Adrenal gland (tissue), 12 donors: Measurements from ENCODE around the gene FAM200C. TPM values are rescaled to one million over a fixed set of nuclear protein-coding genes. Genes with fewer than 3 reads are reported as not detected.

Experiments used
- DNase-seq, 7 donors: peaks; one replicate each; pipeline ENCODE4 v3.0.0-alpha.2; 2019 to 2020
- H3K27ac ChIP-seq, 5 donors: fragments of 200-600 bp; sonication (generic) in 4 of 5; 1 replicate in 3 of 5; 2 replicates in 2 of 5; pipeline versions ENCODE4 v1.5.1 to v1.8.0; 2016 to 2020; ENCODE audit warnings: mild to moderate bottlenecking in 1 of 5
- H3K27me3 ChIP-seq: fragments of 200-600 bp; 2 replicates; pipeline ENCODE4 v1.8.0; 2021
- H3K36me3 ChIP-seq, 2 donors: fragments of 200-600 bp; replicated peaks in 1 of 2; 1 replicate in 1 of 2; 2 replicates in 1 of 2; pipeline versions ENCODE4 v1.5.1 to v1.8.0; 2018 to 2022
- H3K4me1 ChIP-seq, 2 donors: fragments of 200-600 bp; replicated peaks in 1 of 2; 1 replicate in 1 of 2; 2 replicates in 1 of 2; pipeline versions ENCODE4 v1.5.1 to v1.8.0; 2018 to 2021
- H3K4me3 ChIP-seq, 4 donors: fragments of 200-600 bp; sonication (generic) in 3 of 4; one replicate each; pipeline ENCODE4 v1.5.1; 2016 to 2018
- H3K9me3 ChIP-seq, 3 donors: fragments of 200-600 bp; sonication (generic) in 1 of 3; replicated peaks in 1 of 3; 1 replicate in 2 of 3; 2 replicates in 1 of 3; pipeline versions ENCODE4 v1.5.1 to v1.8.0; 2016 to 2021
- CTCF ChIP-seq, 6 experiments: fragments of 450-650 bp in 4 of 6; fragments of 200-600 bp in 2 of 6; sonication (generic) in 1 of 6; IDR thresholded peaks; 1 replicate in 5 of 6; 2 replicates in 1 of 6; pipeline versions ENCODE4 v1.5.1 to v1.8.0; 2016 to 2021; ENCODE audit warnings: antibody characterized with exemption in 6 of 6, mild to moderate bottlenecking in 2 of 6, moderate library complexity in 1 of 6
- POLR2A ChIP-seq, 2 donors: fragments of 450-650 bp; IDR thresholded peaks; one replicate each; pipeline ENCODE4 v1.6.1; 2017; ENCODE audit warnings: antibody characterized with exemption in 2 of 2, mild to moderate bottlenecking in 2 of 2, moderate library complexity in 1 of 2
- WGBS, 4 donors: extraction: QIAGEN DNeasy Blood & Tissue Kit in 2 of 4; methylation state at CpG; one replicate each; pipeline versions ENCODE4 v1.1.5 to v1.1.7; 2013 to 2017; 5-methylcytosine and 5-hydroxymethylcytosine counted together
- intact Hi-C, 2 donors: fragments of 100-400 bp; cut with DNase I; formaldehyde crosslinking; loops; one replicate each; pipeline versions ENCODE4 v1.14.1 to v1.15.0; 2022 to 2023
- polyA plus RNA-seq, 3 donors: library from polyadenylated mRNA; stranded (reverse); fragments of 200-250 nt in 2 of 3; fragments of 350-450 nt in 1 of 3; fragmentation: Illumina TruSeq in 1 of 3; extraction: RNeasy Lipid Tissue Mini Kit (QIAGEN cat#74804) in 1 of 3; gene quantifications; one replicate each; pipeline ENCODE4 v1.2.3, GENCODE V29; 2013 to 2014
- total RNA-seq, 9 donors: library from RNA; depleted of rRNA in 4 of 9; stranded (reverse); fragments of >200 nt in 4 of 9; fragments of 120-200 nt in 1 of 9; fragmentation: NEBNext Ultra II Directional in 1 of 9; extraction: Animal tissue kit (Norgen Biotek cat#: 25700) in 1 of 9; gene quantifications; one replicate each; pipeline versions ENCODE4 v1.1.0 to v1.2.4, GENCODE V29; 2013 to 2023
- donor health status: healthy with polysubstance abuse.
- donor health status: Bipolar disorder and iron deficiency.
- donor health status: DM: yes; HTN: yes; CAD: no.
- donor health status: DM: no; HTN: no; CAD: no.
- donor health status: DM: no; HTN: no; CAD: no.
- donor health status: DM: yes; HTN: yes; CAD: no.

Gene FAM200C
- total and polyA plus RNA-seq, 12 donors = 0.42 to 9.0 (median 5.2) TPM

DNA sequence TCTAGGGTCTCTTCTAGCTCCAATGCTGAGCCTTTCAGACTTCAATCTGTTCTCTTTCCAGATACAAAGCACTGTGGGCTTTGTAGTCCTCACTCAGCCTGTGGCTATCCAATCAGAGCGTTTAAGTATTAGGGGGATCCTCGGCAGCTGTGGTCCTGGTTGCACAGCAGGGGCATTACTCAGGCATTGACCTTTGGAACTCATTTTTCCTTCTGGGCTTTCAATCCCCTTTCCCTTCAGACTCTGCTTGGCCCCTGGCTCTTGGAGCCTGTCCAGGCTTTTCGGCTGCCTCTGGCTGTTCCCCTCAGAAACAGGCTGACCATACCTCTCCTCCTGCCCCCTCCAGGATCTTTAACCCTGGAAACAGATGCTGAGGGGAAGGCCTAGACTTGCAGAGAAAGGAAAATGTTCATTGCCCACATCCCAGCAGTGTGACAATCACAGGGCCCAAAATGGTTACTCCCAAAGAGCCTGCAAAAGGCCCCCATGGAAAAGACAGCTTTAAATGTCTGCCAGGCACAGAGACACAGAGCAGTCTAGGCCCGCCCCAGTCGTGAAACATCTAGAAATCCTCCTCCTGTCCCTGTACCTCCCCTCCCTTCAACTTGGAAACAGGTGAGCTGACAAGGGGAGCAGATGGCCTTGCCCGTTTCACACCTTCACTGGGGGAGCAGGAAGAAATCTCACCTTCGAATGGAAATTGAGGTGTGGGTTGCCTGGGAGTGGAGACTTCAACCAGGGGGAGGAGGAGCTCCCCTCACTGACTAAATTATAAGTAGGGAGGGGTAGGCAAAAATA, 43.1 kb downstream of the FAM200C start:
- no peak for TF ChIP-seq CTCF (IDR thresholded peaks at IDR 0.05)
- no peak for TF ChIP-seq POLR2A (IDR thresholded peaks at IDR 0.05)
- peak overlapping the region in 1 of 5 donors; percentile 2 for H3K27ac ChIP-seq

DNA sequence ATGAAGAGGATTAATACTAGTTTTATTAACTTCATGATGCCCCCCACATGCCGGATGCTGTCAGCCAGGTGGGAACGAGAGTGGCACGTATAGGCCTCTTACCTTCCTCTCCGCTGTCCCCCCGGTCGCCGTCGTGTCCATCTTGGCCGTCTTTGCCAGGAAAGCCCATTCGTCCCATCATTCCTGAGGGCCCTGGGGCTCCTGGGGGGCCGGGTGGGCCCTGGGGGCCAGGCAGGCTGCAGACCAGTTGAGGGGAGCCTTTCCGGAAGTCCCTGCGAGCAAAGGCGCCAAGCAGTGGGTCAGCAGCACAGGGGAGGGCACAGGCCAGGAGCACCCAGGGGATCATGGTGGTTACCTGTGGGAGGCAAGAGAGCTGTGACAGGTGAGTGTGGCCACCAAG, 45.2 kb downstream of the FAM200C start:
- intact Hi-C loops = no loop called here
- Histone ChIP-seq H3K27ac (no peak overlapping the region), H3K36me3 (no peaks in the 10 kb centered on the region), H3K27me3 (no peaks in the 10 kb centered on the region), H3K9me3 (no peaks in the 10 kb centered on the region), H3K4me3 (no peak overlapping the region), H3K4me1 (peaks cover 0 to 7% of the 10 kb centered on the region in 2 donors)
- 90 to 95% (median 92%) methylated on average over 11 to 14 of the region's 14 CpGs for WGBS, 4 donors
- TF ChIP-seq POLR2A (IDR thresholded peaks at IDR 0.05) (no peak), CTCF (IDR thresholded peaks at IDR 0.05) (no peak)
- DNase-seq = no peak

More for the DNA sequence above, 43.1 kb downstream of the FAM200C start:
- Histone ChIP-seq H3K4me3 (no peak overlapping the region), H3K4me1 (peaks cover 0 to 7% of the 10 kb centered on the region in 2 donors), H3K36me3 (no peaks in the 10 kb centered on the region), H3K27me3 (no peaks in the 10 kb centered on the region), H3K9me3 (no peaks in the 10 kb centered on the region)
- DNase-seq = no peak
- intact Hi-C loops = no loop called here
- 68 to 87% (median 74%) methylated on average over 7 of the region's 7 CpGs for WGBS, 4 donors

GRCh38 chr5:160353379-160353778, 46.5 kb downstream of the FAM200C start:
- DNase-seq = no peak
- intact Hi-C loops = no loop called here
- peaks cover 0 to 7% of the 10 kb centered on the region in 2 donors for H3K4me1 ChIP-seq
- no peak overlapping the region for H3K4me3 ChIP-seq
- H3K27me3 ChIP-seq = no peaks in the 10 kb centered on the region
- WGBS, 4 donors = 85 to 92% (median 89%) methylated on average over 8 of the region's 8 CpGs
- H3K9me3 ChIP-seq = no peaks in the 10 kb centered on the region
- no peaks in the 10 kb centered on the region for H3K36me3 ChIP-seq
- H3K27ac ChIP-seq = no peak overlapping the region
- TF ChIP-seq CTCF (IDR thresholded peaks at IDR 0.05) (no peak), POLR2A (IDR thresholded peaks at IDR 0.05) (no peak)

DNA sequence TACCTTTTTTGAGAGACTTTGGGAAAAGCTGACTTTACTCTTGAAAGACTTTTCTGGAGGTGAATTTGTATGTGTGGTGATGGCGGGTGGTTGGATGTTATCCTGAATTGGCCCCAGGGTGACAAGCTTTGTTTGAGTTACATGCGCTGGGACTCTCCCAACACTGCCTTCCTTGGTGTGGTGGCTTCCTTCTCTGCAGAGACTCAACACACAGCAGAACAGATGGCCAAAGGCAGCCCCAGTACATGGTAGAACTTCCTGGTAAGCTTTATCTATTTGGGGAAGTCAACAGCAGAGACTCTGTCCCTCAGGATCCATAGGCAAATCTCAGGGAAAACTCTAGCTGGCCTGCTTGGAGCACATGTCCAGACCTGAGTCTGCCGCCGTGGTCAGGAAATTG, 47.5 kb downstream of the FAM200C start:
- H3K4me1 ChIP-seq = peaks cover 0 to under 1% of the 10 kb centered on the region in 2 donors
- no peak overlapping the region for H3K27ac ChIP-seq
- intact Hi-C loops = no loop called here
- H3K27me3 ChIP-seq = no peaks in the 10 kb centered on the region
- TF ChIP-seq POLR2A (IDR thresholded peaks at IDR 0.05) = no peak
- no peak for TF ChIP-seq CTCF (IDR thresholded peaks at IDR 0.05)
- H3K4me3 ChIP-seq = no peak overlapping the region
- WGBS, 4 donors = 94 to 100% (median 98%) methylated on average over 2 to 4 of the region's 4 CpGs
- H3K9me3 ChIP-seq = no peaks in the 10 kb centered on the region
- no peaks in the 10 kb centered on the region for H3K36me3 ChIP-seq
- DNase-seq = no peak
